Activated T-helper 2 cell treated with anti-CD3 and anti-CD28 coated beads, Interferon-gamma antibody, Interleukin-2, Interleukin-4, amounts not matched to agents 10 μg/mL and 5 μg/mL and 100 μg/mL, durations not matched to agents 14 hours and 24 hours and 36 hours (primary cell): Measurements from ENCODE around the gene MED15. TPM values are rescaled to one million over a fixed set of nuclear protein-coding genes. Genes with fewer than 3 reads are reported as not detected.

ENCODE experiments used
- total RNA-seq: library from RNA; stranded (reverse); gene quantifications from 2 replicates; pipeline ENCODE4 v1.2.3, GENCODE V29; 2022

Gene MED15
- total RNA-seq, 1 donor from 2014 or later = 123 TPM

Other genes with a start within 250 kb of the MED15 start
- gene RTN4R, start 239.3 kb upstream of the MED15 start, total RNA-seq = 1.9 and 2.2 TPM in 2 replicates
- 29.0 and 31.1 TPM in 2 replicates for gene DGCR6L, start 187.6 kb upstream of the MED15 start, total RNA-seq
- 13.2 and 14.4 TPM in 2 replicates for gene ZNF74, start 113.5 kb upstream of the MED15 start, total RNA-seq
- gene SCARF2, start 69.8 kb upstream of the MED15 start, total RNA-seq = 0.55 and 0.62 TPM in 2 replicates
- gene KLHL22, start 11.8 kb upstream of the MED15 start, total RNA-seq = 34.0 and 38.0 TPM in 2 replicates